Neural cell (in vitro differentiated cells): ENCODE measurements around the gene STK38L. TPM values are rescaled to one million over a fixed set of nuclear protein-coding genes. Genes with fewer than 3 reads are reported as not detected.

ENCODE experiments used
- H2AFZ ChIP-seq: fragments of 200-600, 300-800 bp; sonication (generic), shearing (Covaris generic); 2 replicates; pipeline ENCODE4 v1.6.0; 2014; ENCODE audit warnings: low read depth, mild to moderate bottlenecking, antibody characterized with exemption, low read length, moderate library complexity
- H3F3A ChIP-seq: fragments of 200-600 bp; shearing (Covaris generic); 2 replicates; pipeline ENCODE4 v1.6.1; 2016; ENCODE audit warnings: mild to moderate bottlenecking, moderate library complexity, mixed read lengths, antibody characterized with exemption, low read length; ENCODE audit not compliant: insufficient read depth, poor library complexity, severe bottlenecking
- H3K27ac ChIP-seq: fragments of 200-600, 300-800 bp; sonication (generic), shearing (Covaris generic); 2 replicates; pipeline ENCODE4 v1.5.1; 2014; ENCODE audit warnings: mild to moderate bottlenecking, low read length, moderate library complexity
- H3K27me3 ChIP-seq: fragments of 300-800, 200-600 bp; sonication (generic), shearing (Covaris generic); 2 replicates; pipeline ENCODE4 v1.6.0; 2014; ENCODE audit warnings: mild to moderate bottlenecking, low read depth, low read length, moderate library complexity; ENCODE audit not compliant: insufficient read depth
- H3K36me3 ChIP-seq: fragments of 300-800, 200-600 bp; sonication (generic), shearing (Covaris generic); 2 replicates; pipeline ENCODE4 v1.5.1; 2014; ENCODE audit warnings: mild to moderate bottlenecking, antibody characterized with exemption, low read length, moderate library complexity; ENCODE audit not compliant: insufficient read depth
- H3K4me2 ChIP-seq: fragments of 300-800, 200-600 bp; sonication (generic), shearing (Covaris generic); 2 replicates; pipeline ENCODE4 v1.6.0; 2014; ENCODE audit warnings: mild to moderate bottlenecking, low read length
- H3K4me3 ChIP-seq: fragments of 300-800, 200-600 bp; sonication (generic), shearing (Covaris generic); 2 replicates; pipeline ENCODE4 v1.5.1; 2014; ENCODE audit warnings: mild to moderate bottlenecking, low read length, moderate library complexity
- H3K79me2 ChIP-seq: fragments of 200-600 bp; shearing (Covaris generic); replicated peaks from 2 replicates; pipeline ENCODE4 v1.6.0; 2014; ENCODE audit warnings: mild to moderate bottlenecking, low read length, moderate library complexity; ENCODE audit not compliant: insufficient read depth
- H3K9ac ChIP-seq: fragments of 300-800, 200-600 bp; sonication (generic), shearing (Covaris generic); 2 replicates; pipeline ENCODE4 v1.6.1; 2016; ENCODE audit warnings: mild to moderate bottlenecking, low read length, mixed read lengths
- H3K9me2 ChIP-seq: fragments of 200-600 bp; shearing (Covaris generic); 2 replicates; pipeline ENCODE4 v1.6.1; 2016; ENCODE audit warnings: mild to moderate bottlenecking, low read length, mixed read lengths; ENCODE audit not compliant: insufficient read depth
- H3K9me3 ChIP-seq: fragments of 200-600, 300-800 bp; sonication (generic), shearing (Covaris generic); 2 replicates; pipeline ENCODE4 v1.6.1; 2016; ENCODE audit warnings: mild to moderate bottlenecking, mixed run types, low read length, moderate library complexity, mixed read lengths
- H4K20me1 ChIP-seq: fragments of 200-600 bp; shearing (Covaris generic); 2 replicates; pipeline ENCODE4 v1.6.1; 2016; ENCODE audit warnings: mild to moderate bottlenecking, mixed run types; ENCODE audit not compliant: insufficient read depth
- EP300 ChIP-seq: fragments of 450-650 bp; conservative IDR thresholded peaks from 2 replicates; pipeline ENCODE4 v1.6.1; 2014; ENCODE audit warnings: antibody characterized with exemption, mild to moderate bottlenecking, moderate library complexity; ENCODE audit not compliant: poor library complexity, severe bottlenecking
- EZH2 ChIP-seq: fragments of 200-600, 300-800 bp; shearing (Covaris generic), sonication (generic); IDR thresholded peaks from 2 replicates; pipeline ENCODE4 v1.6.1; 2014; ENCODE audit warnings: antibody characterized with exemption, low read length, borderline replicate concordance, mild to moderate bottlenecking; ENCODE audit not compliant: insufficient read depth, poor library complexity, severe bottlenecking
- MXI1 ChIP-seq: fragments of 450-650 bp; conservative IDR thresholded peaks from 2 replicates; pipeline ENCODE4 v1.6.1; 2014; ENCODE audit warnings: antibody characterized with exemption, mild to moderate bottlenecking; ENCODE audit not compliant: poor library complexity, severe bottlenecking
- POLR2AphosphoS5 ChIP-seq: IDR thresholded peaks from 2 replicates; pipeline ENCODE4 v1.6.1; 2012
- RAD21 ChIP-seq: fragments of 450-650 bp; conservative IDR thresholded peaks from 2 replicates; pipeline ENCODE4 v1.6.1; 2014; ENCODE audit warnings: antibody characterized with exemption, mild to moderate bottlenecking, moderate library complexity
- SMC3 ChIP-seq: fragments of 450-650 bp; conservative IDR thresholded peaks from 2 replicates; pipeline ENCODE4 v1.6.1; 2014; ENCODE audit warnings: antibody characterized with exemption, mild to moderate bottlenecking, moderate library complexity; ENCODE audit not compliant: poor library complexity
- TAF1 ChIP-seq: IDR thresholded peaks from 2 replicates; pipeline ENCODE4 v1.6.1; 2012; ENCODE audit warnings: low read depth
- polyA plus RNA-seq: library from polyadenylated mRNA; depleted of rRNA; stranded (reverse); fragments of >200 nt; gene quantifications from 2 replicates; pipeline ENCODE4 v1.2.3, GENCODE V29; 2014
- TF ChIP-seq, protein P1 (sequence below): fragments of 450-650 bp; IDR thresholded peaks from 2 replicates; pipeline ENCODE4 v1.5.1; 2014; ENCODE audit warnings: antibody characterized with exemption, mild to moderate bottlenecking, moderate library complexity; ENCODE audit not compliant: poor library complexity, severe bottlenecking
- TF ChIP-seq, protein P2 (sequence below): IDR thresholded peaks from 2 replicates; pipeline ENCODE4 v1.6.1; 2012; ENCODE audit warnings: borderline replicate concordance

STK38L gene
- polyA plus RNA-seq, 1 donor from 2014 or later = 31.5 TPM

DNA sequence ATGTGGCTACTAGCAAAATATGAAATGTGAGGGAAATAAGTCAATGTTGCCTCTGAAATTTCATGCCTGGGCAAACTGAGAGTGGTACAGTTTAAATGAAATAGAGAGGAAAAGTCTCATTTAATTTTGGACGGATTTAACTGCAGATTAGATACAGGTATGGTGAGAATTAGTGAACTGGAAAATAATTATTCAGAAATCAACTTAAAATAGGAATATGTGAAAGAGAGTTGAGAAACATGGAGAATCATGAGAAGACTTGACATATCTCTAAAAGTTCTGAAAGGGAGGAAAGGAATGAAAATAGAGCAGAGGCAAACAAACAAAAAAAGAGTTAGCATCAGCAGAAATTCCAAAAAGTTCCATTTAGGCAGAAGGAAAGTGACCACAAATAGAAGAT lies 55.0 kb downstream of the STK38L start:
- Histone ChIP-seq H3K9ac (no peak overlapping the region), H3K9me2 (no peaks in the 10 kb centered on the region), H3K27ac (no peak overlapping the region), H3K4me2 (no peak overlapping the region), H3K4me3 (no peak overlapping the region), H3K27me3 (no peaks in the 10 kb centered on the region), H3K9me3 (no peaks in the 10 kb centered on the region), H4K20me1 (no peaks in the 10 kb centered on the region), H3K79me2 (no peaks in the 10 kb centered on the region), H3K36me3 (peaks cover 8% of the 10 kb centered on the region), H2AFZ (no peak overlapping the region), H3F3A (no peaks in the 10 kb centered on the region)
- TF ChIP-seq RAD21 (no peak), SMC3 (no peak), TAF1 (no peak), EZH2 (no peak), POLR2AphosphoS5 (no peak), EP300 (no peak), MXI1 (no peak)
- TF ChIP-seq, protein P1, sequence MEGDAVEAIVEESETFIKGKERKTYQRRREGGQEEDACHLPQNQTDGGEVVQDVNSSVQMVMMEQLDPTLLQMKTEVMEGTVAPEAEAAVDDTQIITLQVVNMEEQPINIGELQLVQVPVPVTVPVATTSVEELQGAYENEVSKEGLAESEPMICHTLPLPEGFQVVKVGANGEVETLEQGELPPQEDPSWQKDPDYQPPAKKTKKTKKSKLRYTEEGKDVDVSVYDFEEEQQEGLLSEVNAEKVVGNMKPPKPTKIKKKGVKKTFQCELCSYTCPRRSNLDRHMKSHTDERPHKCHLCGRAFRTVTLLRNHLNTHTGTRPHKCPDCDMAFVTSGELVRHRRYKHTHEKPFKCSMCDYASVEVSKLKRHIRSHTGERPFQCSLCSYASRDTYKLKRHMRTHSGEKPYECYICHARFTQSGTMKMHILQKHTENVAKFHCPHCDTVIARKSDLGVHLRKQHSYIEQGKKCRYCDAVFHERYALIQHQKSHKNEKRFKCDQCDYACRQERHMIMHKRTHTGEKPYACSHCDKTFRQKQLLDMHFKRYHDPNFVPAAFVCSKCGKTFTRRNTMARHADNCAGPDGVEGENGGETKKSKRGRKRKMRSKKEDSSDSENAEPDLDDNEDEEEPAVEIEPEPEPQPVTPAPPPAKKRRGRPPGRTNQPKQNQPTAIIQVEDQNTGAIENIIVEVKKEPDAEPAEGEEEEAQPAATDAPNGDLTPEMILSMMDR = no peak
- TF ChIP-seq, protein P2, sequence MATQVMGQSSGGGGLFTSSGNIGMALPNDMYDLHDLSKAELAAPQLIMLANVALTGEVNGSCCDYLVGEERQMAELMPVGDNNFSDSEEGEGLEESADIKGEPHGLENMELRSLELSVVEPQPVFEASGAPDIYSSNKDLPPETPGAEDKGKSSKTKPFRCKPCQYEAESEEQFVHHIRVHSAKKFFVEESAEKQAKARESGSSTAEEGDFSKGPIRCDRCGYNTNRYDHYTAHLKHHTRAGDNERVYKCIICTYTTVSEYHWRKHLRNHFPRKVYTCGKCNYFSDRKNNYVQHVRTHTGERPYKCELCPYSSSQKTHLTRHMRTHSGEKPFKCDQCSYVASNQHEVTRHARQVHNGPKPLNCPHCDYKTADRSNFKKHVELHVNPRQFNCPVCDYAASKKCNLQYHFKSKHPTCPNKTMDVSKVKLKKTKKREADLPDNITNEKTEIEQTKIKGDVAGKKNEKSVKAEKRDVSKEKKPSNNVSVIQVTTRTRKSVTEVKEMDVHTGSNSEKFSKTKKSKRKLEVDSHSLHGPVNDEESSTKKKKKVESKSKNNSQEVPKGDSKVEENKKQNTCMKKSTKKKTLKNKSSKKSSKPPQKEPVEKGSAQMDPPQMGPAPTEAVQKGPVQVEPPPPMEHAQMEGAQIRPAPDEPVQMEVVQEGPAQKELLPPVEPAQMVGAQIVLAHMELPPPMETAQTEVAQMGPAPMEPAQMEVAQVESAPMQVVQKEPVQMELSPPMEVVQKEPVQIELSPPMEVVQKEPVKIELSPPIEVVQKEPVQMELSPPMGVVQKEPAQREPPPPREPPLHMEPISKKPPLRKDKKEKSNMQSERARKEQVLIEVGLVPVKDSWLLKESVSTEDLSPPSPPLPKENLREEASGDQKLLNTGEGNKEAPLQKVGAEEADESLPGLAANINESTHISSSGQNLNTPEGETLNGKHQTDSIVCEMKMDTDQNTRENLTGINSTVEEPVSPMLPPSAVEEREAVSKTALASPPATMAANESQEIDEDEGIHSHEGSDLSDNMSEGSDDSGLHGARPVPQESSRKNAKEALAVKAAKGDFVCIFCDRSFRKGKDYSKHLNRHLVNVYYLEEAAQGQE = no peak

DNA sequence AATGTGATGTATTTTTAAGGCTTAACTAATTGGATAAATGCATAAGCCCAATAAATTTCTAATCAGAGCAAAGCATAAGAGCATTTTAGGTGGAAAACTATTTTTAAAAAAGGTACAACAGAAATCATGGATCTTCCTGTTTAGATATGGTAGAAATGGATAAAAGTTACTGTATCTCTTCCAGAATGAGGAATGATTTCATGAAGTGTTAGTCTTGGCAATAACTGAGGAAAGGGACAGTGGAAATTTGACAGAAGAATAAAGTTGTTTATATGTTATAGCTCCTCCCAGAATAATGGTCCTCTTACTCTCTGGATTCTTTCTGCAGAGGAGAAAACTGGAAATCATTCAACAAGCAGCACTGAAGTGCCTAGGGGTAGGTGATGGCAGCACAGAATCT lies 56.1 kb downstream of the STK38L start:
- H3K27me3 ChIP-seq = no peaks in the 10 kb centered on the region
- no peaks in the 10 kb centered on the region for H4K20me1 ChIP-seq
- TF ChIP-seq EP300 (no peak), TAF1 (no peak), SMC3 (no peak), EZH2 (no peak), RAD21 (no peak), MXI1 (no peak), POLR2AphosphoS5 (no peak)
- TF ChIP-seq, protein P2 = no peak
- TF ChIP-seq, protein P1 = no peak
- no peak overlapping the region for H3K27ac ChIP-seq
- no peak overlapping the region for H2AFZ ChIP-seq
- no peaks in the 10 kb centered on the region for H3K9me3 ChIP-seq
- no peak overlapping the region for H3K4me3 ChIP-seq
- no peaks in the 10 kb centered on the region for H3K9me2 ChIP-seq
- no peak overlapping the region for H3K4me2 ChIP-seq
- H3K9ac ChIP-seq = no peak overlapping the region
- H3K36me3 ChIP-seq = peaks cover 8% of the 10 kb centered on the region
- H3F3A ChIP-seq = no peaks in the 10 kb centered on the region
- no peaks in the 10 kb centered on the region for H3K79me2 ChIP-seq
